ENCODE results near the gene DYNC1LI1. TPM values are rescaled to one million over a fixed set of nuclear protein-coding genes. Genes with fewer than 3 reads are reported as not detected.

Gene DYNC1LI1
- total and polyA plus RNA-seq, 9 of the 15 experiments (the other 6 are each of a cell fraction or from before 2014, with no cell fraction given) = 21.0 to 85.4 (median 61.3) TPM

DNA sequence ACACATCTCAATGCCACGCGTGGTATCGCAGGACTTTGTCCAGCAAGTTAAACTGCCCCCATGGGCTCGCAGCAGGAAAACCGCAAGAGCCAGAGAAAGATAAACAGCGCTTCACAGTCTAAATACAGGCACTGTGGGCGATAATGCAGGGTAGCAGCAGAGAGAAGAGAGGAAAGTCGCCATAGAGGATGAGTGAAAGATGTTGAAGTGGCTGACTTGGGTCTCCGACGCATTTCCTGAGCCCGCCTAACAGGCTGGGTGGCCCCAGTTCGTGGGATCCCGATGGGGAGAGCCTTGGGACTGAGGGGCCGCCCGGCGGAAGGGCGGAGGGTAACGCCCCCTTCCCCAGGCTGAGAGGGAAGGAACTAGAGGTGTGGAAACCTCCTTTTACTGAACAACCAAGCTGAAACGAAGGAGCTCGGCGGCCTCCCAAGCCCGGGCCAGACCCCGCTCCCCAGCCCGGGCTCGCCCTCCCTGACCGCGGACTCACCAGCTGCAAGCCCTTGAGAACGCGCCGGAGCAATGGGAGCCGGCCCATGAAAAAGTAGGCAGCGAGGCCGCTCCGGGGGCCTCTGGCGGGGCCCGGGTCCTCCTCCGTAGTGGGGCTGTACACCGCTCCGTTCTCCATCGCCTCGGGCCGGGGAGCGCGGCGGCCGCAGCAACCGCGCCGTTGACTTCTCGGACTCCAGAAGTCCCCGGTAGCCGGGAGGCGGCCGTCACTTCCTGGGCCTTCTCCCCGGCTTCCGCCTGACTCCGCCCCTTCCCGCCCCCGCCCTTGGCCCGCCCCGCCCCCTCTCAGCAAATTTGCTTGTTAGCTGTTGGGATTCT is 68.3 kb downstream of the DYNC1LI1 start, which contains the start of gene CMTM6 (continued):
- TF ChIP-seq ATF1 (CRISPR knock-in tag; IDR thresholded peaks at IDR 0.05) = no peak
- peak; percentile 57 for TF ChIP-seq ATF1 (tag; IDR thresholded peaks at IDR 0.05)
- no peak for TF ChIP-seq ZNF217 (CRISPR knock-in tag; IDR thresholded peaks at IDR 0.05)
- TF ChIP-seq TAF9B (IDR thresholded peaks at IDR 0.05; ENCODE audit: partially characterized antibody) = no peak
- no peak for TF ChIP-seq MCM2 (IDR thresholded peaks at IDR 0.05; ENCODE audit: low read depth)
- TF ChIP-seq SPI1 (IDR thresholded peaks at IDR 0.05; ENCODE audit: borderline replicate concordance, low read depth, low read length) = no peak
- no peak for TF ChIP-seq ZNF174 (CRISPR knock-in tag; IDR thresholded peaks at IDR 0.05)
- no peak for TF ChIP-seq CEBPB (tag; IDR thresholded peaks at IDR 0.05)
- TF ChIP-seq ZBED1 (IDR thresholded peaks at IDR 0.05) = no peak
- no peak for TF ChIP-seq U2AF1 (optimal IDR thresholded peaks at IDR 0.05; ENCODE audit: low read depth, low read length)
- TF ChIP-seq POLR3G (IDR thresholded peaks at IDR 0.05; ENCODE audit: extremely low read depth, insufficient read length, insufficient replicate concordance) = no peak
- TF ChIP-seq ZNF445 (CRISPR knock-in tag; IDR thresholded peaks at IDR 0.05; ENCODE audit: low read depth) = no peak
- TF ChIP-seq, protein P1, sequence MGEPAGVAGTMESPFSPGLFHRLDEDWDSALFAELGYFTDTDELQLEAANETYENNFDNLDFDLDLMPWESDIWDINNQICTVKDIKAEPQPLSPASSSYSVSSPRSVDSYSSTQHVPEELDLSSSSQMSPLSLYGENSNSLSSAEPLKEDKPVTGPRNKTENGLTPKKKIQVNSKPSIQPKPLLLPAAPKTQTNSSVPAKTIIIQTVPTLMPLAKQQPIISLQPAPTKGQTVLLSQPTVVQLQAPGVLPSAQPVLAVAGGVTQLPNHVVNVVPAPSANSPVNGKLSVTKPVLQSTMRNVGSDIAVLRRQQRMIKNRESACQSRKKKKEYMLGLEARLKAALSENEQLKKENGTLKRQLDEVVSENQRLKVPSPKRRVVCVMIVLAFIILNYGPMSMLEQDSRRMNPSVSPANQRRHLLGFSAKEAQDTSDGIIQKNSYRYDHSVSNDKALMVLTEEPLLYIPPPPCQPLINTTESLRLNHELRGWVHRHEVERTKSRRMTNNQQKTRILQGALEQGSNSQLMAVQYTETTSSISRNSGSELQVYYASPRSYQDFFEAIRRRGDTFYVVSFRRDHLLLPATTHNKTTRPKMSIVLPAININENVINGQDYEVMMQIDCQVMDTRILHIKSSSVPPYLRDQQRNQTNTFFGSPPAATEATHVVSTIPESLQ (CRISPR knock-in tag; IDR thresholded peaks at IDR 0.05) = no peak
- no peak for TF ChIP-seq ZKSCAN3 (CRISPR knock-in tag; IDR thresholded peaks at IDR 0.05)
- TF ChIP-seq LARP7 (IDR thresholded peaks at IDR 0.05) = no peak
- TF ChIP-seq, protein P2, sequence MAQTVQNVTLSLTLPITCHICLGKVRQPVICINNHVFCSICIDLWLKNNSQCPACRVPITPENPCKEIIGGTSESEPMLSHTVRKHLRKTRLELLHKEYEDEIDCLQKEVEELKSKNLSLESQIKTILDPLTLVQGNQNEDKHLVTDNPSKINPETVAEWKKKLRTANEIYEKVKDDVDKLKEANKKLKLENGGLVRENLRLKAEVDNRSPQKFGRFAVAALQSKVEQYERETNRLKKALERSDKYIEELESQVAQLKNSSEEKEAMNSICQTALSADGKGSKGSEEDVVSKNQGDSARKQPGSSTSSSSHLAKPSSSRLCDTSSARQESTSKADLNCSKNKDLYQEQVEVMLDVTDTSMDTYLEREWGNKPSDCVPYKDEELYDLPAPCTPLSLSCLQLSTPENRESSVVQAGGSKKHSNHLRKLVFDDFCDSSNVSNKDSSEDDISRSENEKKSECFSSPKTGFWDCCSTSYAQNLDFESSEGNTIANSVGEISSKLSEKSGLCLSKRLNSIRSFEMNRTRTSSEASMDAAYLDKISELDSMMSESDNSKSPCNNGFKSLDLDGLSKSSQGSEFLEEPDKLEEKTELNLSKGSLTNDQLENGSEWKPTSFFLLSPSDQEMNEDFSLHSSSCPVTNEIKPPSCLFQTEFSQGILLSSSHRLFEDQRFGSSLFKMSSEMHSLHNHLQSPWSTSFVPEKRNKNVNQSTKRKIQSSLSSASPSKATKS (CRISPR knock-in tag; IDR thresholded peaks at IDR 0.05) = no peak
- TF ChIP-seq, protein P3, sequence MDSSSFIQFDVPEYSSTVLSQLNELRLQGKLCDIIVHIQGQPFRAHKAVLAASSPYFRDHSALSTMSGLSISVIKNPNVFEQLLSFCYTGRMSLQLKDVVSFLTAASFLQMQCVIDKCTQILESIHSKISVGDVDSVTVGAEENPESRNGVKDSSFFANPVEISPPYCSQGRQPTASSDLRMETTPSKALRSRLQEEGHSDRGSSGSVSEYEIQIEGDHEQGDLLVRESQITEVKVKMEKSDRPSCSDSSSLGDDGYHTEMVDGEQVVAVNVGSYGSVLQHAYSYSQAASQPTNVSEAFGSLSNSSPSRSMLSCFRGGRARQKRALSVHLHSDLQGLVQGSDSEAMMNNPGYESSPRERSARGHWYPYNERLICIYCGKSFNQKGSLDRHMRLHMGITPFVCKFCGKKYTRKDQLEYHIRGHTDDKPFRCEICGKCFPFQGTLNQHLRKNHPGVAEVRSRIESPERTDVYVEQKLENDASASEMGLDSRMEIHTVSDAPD (CRISPR knock-in tag; IDR thresholded peaks at IDR 0.05) = no peak
- peak; percentile 81 for TF ChIP-seq GATAD2A (IDR thresholded peaks at IDR 0.05)
- TF ChIP-seq CREM (IDR thresholded peaks at IDR 0.05; ENCODE audit: low read depth) = peak; percentile 71
- TF ChIP-seq ARNT (IDR thresholded peaks at IDR 0.05) = peak; percentile 60 to 66; a peak in 2 of 4 replicates
- no peak for TF ChIP-seq ADNP (tag; IDR thresholded peaks at IDR 0.05)
- TF ChIP-seq DPF2 (IDR thresholded peaks at IDR 0.05) = peak; percentile 84
- TF ChIP-seq, protein P4, sequence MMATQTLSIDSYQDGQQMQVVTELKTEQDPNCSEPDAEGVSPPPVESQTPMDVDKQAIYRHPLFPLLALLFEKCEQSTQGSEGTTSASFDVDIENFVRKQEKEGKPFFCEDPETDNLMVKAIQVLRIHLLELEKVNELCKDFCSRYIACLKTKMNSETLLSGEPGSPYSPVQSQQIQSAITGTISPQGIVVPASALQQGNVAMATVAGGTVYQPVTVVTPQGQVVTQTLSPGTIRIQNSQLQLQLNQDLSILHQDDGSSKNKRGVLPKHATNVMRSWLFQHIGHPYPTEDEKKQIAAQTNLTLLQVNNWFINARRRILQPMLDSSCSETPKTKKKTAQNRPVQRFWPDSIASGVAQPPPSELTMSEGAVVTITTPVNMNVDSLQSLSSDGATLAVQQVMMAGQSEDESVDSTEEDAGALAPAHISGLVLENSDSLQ (IDR thresholded peaks at IDR 0.05) = no peak
- no peak for TF ChIP-seq HMG20A (CRISPR knock-in tag; conservative IDR thresholded peaks at IDR 0.05)
- no peak for TF ChIP-seq ZNF3 (CRISPR knock-in tag; IDR thresholded peaks at IDR 0.05)
- no peak for TF ChIP-seq ZNF232 (CRISPR knock-in tag; IDR thresholded peaks at IDR 0.05)

Measured in K562 (cell line).